DMS153 treated with DMSO at 0.1 percent for 48 hours (cell line): ENCODE results near the gene ZNF568.

Source experiments
- DNase-seq: peaks from one replicate; lab custom pipeline; 2025; ENCODE audit not compliant: unreplicated experiment; lab: John Stamatoyannopoulos, UW

ZNF568 gene

GRCh38 chr19:36915992-36916830 is at the start of gene ZNF568, which contains the start of gene ZNF829:
Gene ZNF568, plus strand, starts transcription at chr19:36916332. Its CDS starts 6,439 bp downstream, at chr19:36922771.
Gene ZNF829, minus strand, starts transcription at chr19:36916291. Its CDS starts 1,124 bp downstream, at chr19:36915167.
- DNase-seq: no peak

GRCh38 chr19:36876993-36877938 is 38.9 kb upstream of the ZNF568 start:
- DNase-seq: no peak

GRCh38 chr19:36891768-36892357 is 24.3 kb upstream of the ZNF568 start:
- no peak for DNase-seq

- DNase-seq: no peak
Observed at GRCh38 chr19:36894849-36895383, 21.2 kb upstream of the ZNF568 start.

- no peak for DNase-seq
Observed at GRCh38 chr19:36898422-36898821, 17.7 kb upstream of the ZNF568 start.

- no peak for DNase-seq
Observed at GRCh38 chr19:36916991-36917390, 859 bp downstream of the ZNF568 start.

- DNase-seq: no peak
Observed at GRCh38 chr19:36918090-36918489, 2.0 kb downstream of the ZNF568 start.

GRCh38 chr19:36931684-36932083 is 15.6 kb downstream of the ZNF568 start:
- DNase-seq: no peak

- no peak for DNase-seq
Observed at GRCh38 chr19:36939153-36939552, 23.0 kb downstream of the ZNF568 start.

- DNase-seq: no peak
Observed at GRCh38 chr19:36950335-36951119, 34.4 kb downstream of the ZNF568 start.

- DNase-seq: no peak
Observed at GRCh38 chr19:36962346-36962745, 46.2 kb downstream of the ZNF568 start.

- no peak for DNase-seq
Observed at GRCh38 chr19:36963280-36963679, 47.1 kb downstream of the ZNF568 start.

- no peak for DNase-seq
Observed at GRCh38 chr19:36972571-36972970, 56.4 kb downstream of the ZNF568 start.

- DNase-seq: no peak
Observed at GRCh38 chr19:36973021-36973843, 57.1 kb downstream of the ZNF568 start.

- no peak for DNase-seq
Observed at GRCh38 chr19:36973844-36974195, 57.7 kb downstream of the ZNF568 start.

GRCh38 chr19:36986131-36986530 is 70.0 kb downstream of the ZNF568 start:
- no peak for DNase-seq

- DNase-seq: no peak
Observed at GRCh38 chr19:36986601-36987000, 70.5 kb downstream of the ZNF568 start.

GRCh38 chr19:36987091-36987490 is 71.0 kb downstream of the ZNF568 start:
- DNase-seq: no peak

- no peak for DNase-seq
Observed at GRCh38 chr19:36997152-36997842, 81.2 kb downstream of the ZNF568 start.
